HepG2 (cell line): ENCODE data around the gene SPAG8. TPM values are rescaled to one million over a fixed set of nuclear protein-coding genes. Genes with fewer than 3 reads are reported as not detected.

Experiments
- ATF3 ChIP-seq: sonication (generic); formaldehyde crosslinking; IDR thresholded peaks from 2 replicates; pipeline ENCODE4 v1.4.0; 2020; ENCODE audit warnings: missing genetic modification reagents
- CENPBD1 ChIP-seq: sonication (generic); formaldehyde crosslinking; IDR thresholded peaks from 2 replicates; pipeline ENCODE4 v1.8.0; 2022; ENCODE audit warnings: missing genetic modification reagents, low read depth, mild to moderate bottlenecking, borderline replicate concordance
- ELF1 ChIP-seq: sonication (generic); formaldehyde crosslinking; IDR thresholded peaks from 2 replicates; pipeline ENCODE4 v1.4.0; 2020; ENCODE audit warnings: missing genetic modification reagents
- HIC2 ChIP-seq: sonication (generic); formaldehyde crosslinking; IDR thresholded peaks from 2 replicates; pipeline ENCODE4 v1.9.0; 2022; ENCODE audit warnings: low read depth, missing genetic modification reagents
- KDM4B ChIP-seq: sonication (generic); formaldehyde crosslinking; IDR thresholded peaks from 2 replicates; pipeline ENCODE4 v1.4.0; 2020; ENCODE audit warnings: missing genetic modification reagents
- KDM5B ChIP-seq: sonication (generic); formaldehyde crosslinking; IDR thresholded peaks from 2 replicates; pipeline ENCODE4 v1.4.0; 2020; ENCODE audit warnings: missing genetic modification reagents, mild to moderate bottlenecking, borderline replicate concordance
- LRRFIP1 ChIP-seq: sonication (generic); formaldehyde crosslinking; conservative IDR thresholded peaks from 2 replicates; pipeline ENCODE4 v1.4.0; 2020; ENCODE audit warnings: missing genetic modification reagents
- MAFF ChIP-seq: IDR thresholded peaks from 2 replicates; pipeline ENCODE4 v1.6.1; 2011; ENCODE audit warnings: low read depth, low read length, improper control_type of control experiment
- MTA3 ChIP-seq: sonication (generic); formaldehyde crosslinking; IDR thresholded peaks from 2 replicates; pipeline ENCODE4 v1.4.0; 2020; ENCODE audit warnings: missing genetic modification reagents
- NFE2L2 ChIP-seq: fragments of 150-350 bp; IDR thresholded peaks from 2 replicates; pipeline ENCODE4 v1.6.1; 2014; ENCODE audit warnings: low read length
- PAF1 ChIP-seq: IDR thresholded peaks from 2 replicates; pipeline ENCODE4 v1.6.1; 2016; ENCODE audit warnings: missing genetic modification reagents, missing compliant biosample characterization
- POGK ChIP-seq: sonication (generic); formaldehyde crosslinking; conservative IDR thresholded peaks from 2 replicates; pipeline ENCODE4 v1.8.0; 2022; ENCODE audit warnings: mild to moderate bottlenecking, moderate library complexity, missing genetic modification reagents
- POLR2A ChIP-seq, 2 experiments: IDR thresholded peaks; 2 replicates each; pipeline ENCODE4 v1.6.1; 2011; ENCODE audit warnings: low read depth in 2 of 2, low read length in 2 of 2, mild to moderate bottlenecking in 1 of 2, moderate library complexity in 1 of 2; ENCODE audit not compliant: insufficient read depth in 1 of 2
- RARA ChIP-seq: IDR thresholded peaks from 2 replicates; pipeline ENCODE4 v1.6.1; 2016; ENCODE audit warnings: missing genetic modification reagents, missing compliant biosample characterization
- THAP8 ChIP-seq: sonication (generic); formaldehyde crosslinking; IDR thresholded peaks from 2 replicates; pipeline ENCODE4 v1.5.1; 2020; ENCODE audit warnings: missing genetic modification reagents, mild to moderate bottlenecking, borderline replicate concordance
- U2AF2 ChIP-seq: fragments of 200-400 bp; formaldehyde crosslinking; IDR thresholded peaks from 2 replicates; pipeline ENCODE4 v1.6.1; 2017; ENCODE audit warnings: low read depth, mild to moderate bottlenecking, low read length
- ZBTB37 ChIP-seq: sonication (generic); formaldehyde crosslinking; IDR thresholded peaks from 2 replicates; pipeline ENCODE4 v1.4.0; 2020; ENCODE audit warnings: mild to moderate bottlenecking, missing genetic modification reagents
- ZNF274 ChIP-seq: sonication (generic); formaldehyde crosslinking; IDR thresholded peaks from 2 replicates; pipeline ENCODE4 v1.5.1; 2020; ENCODE audit warnings: mild to moderate bottlenecking, missing genetic modification reagents
- ZNF317 ChIP-seq: sonication (generic); formaldehyde crosslinking; IDR thresholded peaks from 2 replicates; pipeline ENCODE4 v1.5.0; 2020; ENCODE audit warnings: mild to moderate bottlenecking, missing genetic modification reagents
- ZNF34 ChIP-seq: sonication (generic); formaldehyde crosslinking; IDR thresholded peaks from 2 replicates; pipeline ENCODE4 v1.4.0; 2020; ENCODE audit warnings: mild to moderate bottlenecking, missing genetic modification reagents, borderline replicate concordance
- ZNF75D ChIP-seq: sonication (generic); formaldehyde crosslinking; IDR thresholded peaks from 2 replicates; pipeline ENCODE4 v1.8.1; 2023; ENCODE audit warnings: missing genetic modification reagents, mild to moderate bottlenecking, borderline replicate concordance
- polyA plus RNA-seq, 8 experiments: library from polyadenylated mRNA; depleted of rRNA in 3 of 8; stranded (reverse) in 7 of 8; unstranded in 1 of 8; fragments of >200 nt; fragmentation: Illumina TruSeq in 4 of 8; extraction: Trizol in 4 of 8; gene quantifications; 2 replicates each; pipeline versions ENCODE4 v1.2.1 to v1.2.3, GENCODE V29; 2011 to 2016; ENCODE audit warnings: low read depth in 4 of 8, missing spikeins in 1 of 8, mixed read lengths in 1 of 8; ENCODE audit not compliant: insufficient read depth in 1 of 8
- total RNA-seq, 5 experiments: library from RNA; depleted of rRNA; stranded (reverse); fragments of >200 nt; fragmentation: Illumina TruSeq; extraction: Trizol; gene quantifications; 2 replicates each; pipeline ENCODE4 v1.2.3, GENCODE V29; 2016; ENCODE audit warnings: low read depth in 1 of 5

The SPAG8 gene
- total and polyA plus RNA-seq, 2 of the 13 experiments (the other 11 are each of a cell fraction or from before 2014, with no cell fraction given) = 0.18 to 0.27 TPM

- TF ChIP-seq LRRFIP1 = no peak
- TF ChIP-seq ELF1 (CRISPR knock-in tag) = no peak
- no peak for TF ChIP-seq HIC2
- TF ChIP-seq KDM4B (CRISPR knock-in tag) = peak; percentile 68
- no peak; the same call in 1 of the 2 replicates for TF ChIP-seq CENPBD1 (CRISPR knock-in tag)
- no peak for TF ChIP-seq ZNF75D (CRISPR knock-in tag)
- no peak for TF ChIP-seq MTA3
- TF ChIP-seq THAP8 = no peak
- TF ChIP-seq U2AF2 = no peak
- no peak for TF ChIP-seq ZNF317
- TF ChIP-seq PAF1 = 0 out of 2 replicates have a peak, but pooled peaks have one; percentile 59
- no peak for TF ChIP-seq KDM5B (CRISPR knock-in tag)
- TF ChIP-seq MAFF = no peak
- peak; percentile 48 for TF ChIP-seq POGK
- no peak for TF ChIP-seq NFE2L2
- TF ChIP-seq ZNF274 (CRISPR knock-in tag) = no peak
- peak; percentile 73 for TF ChIP-seq ATF3 (CRISPR knock-in tag)
- no peak for TF ChIP-seq ZBTB37 (CRISPR knock-in tag)
- peak; percentile 86 for TF ChIP-seq RARA (CRISPR knock-in tag)
- TF ChIP-seq POLR2A (IDR thresholded peaks at IDR 0.05; ENCODE audit: insufficient read depth in 1 of 2, low read depth in 2 of 2, low read length in 2 of 2) = peak; percentile 79 to 95
- 0 out of 2 replicates have a peak, but pooled peaks have one; percentile 32 for TF ChIP-seq ZNF34 (CRISPR knock-in tag)
These were observed 2.2 kb upstream of the SPAG8 start (continued) for GRCh38 chr9:35814106-35814840.
